ENCODE results near the gene ITM2C.

Gene ITM2C

GRCh38 chr2:230863031-230863430 lies 1.7 kb upstream of the ITM2C start:
- Histone ChIP-seq H3K4me3 (ENCODE audit: low read length) (no peak overlapping the region), H3K4me1 (ENCODE audit: control insufficient read depth, insufficient read depth, low read length) (peaks cover 14% of the 10 kb centered on the region), H3K36me3 (ENCODE audit: control insufficient read depth, insufficient read depth, low read length) (no peaks in the 10 kb centered on the region), H3K27ac (ENCODE audit: low read depth, low read length) (no peak overlapping the region), H3K27me3 (ENCODE audit: control insufficient read depth, insufficient read depth, low read length) (no peaks in the 10 kb centered on the region), H3K9ac (ENCODE audit: low read length) (no peak overlapping the region)

GRCh38 chr2:230863442-230864121 lies 1.2 kb upstream of the ITM2C start:
- Histone ChIP-seq H3K27ac (ENCODE audit: low read depth, low read length) (no peak overlapping the region), H3K4me3 (ENCODE audit: low read length) (no peak overlapping the region), H3K36me3 (ENCODE audit: control insufficient read depth, insufficient read depth, low read length) (no peaks in the 10 kb centered on the region), H3K4me1 (ENCODE audit: control insufficient read depth, insufficient read depth, low read length) (peaks cover 20% of the 10 kb centered on the region), H3K27me3 (ENCODE audit: control insufficient read depth, insufficient read depth, low read length) (no peaks in the 10 kb centered on the region), H3K9ac (ENCODE audit: low read length) (no peak overlapping the region)

GRCh38 chr2:230864122-230864604 lies 579 bp upstream of the ITM2C start:
- Histone ChIP-seq H3K27me3 (ENCODE audit: control insufficient read depth, insufficient read depth, low read length) (no peaks in the 10 kb centered on the region), H3K4me3 (ENCODE audit: low read length) (peak overlapping the region; percentile 85), H3K9ac (ENCODE audit: low read length) (peak overlapping the region; percentile 49), H3K27ac (ENCODE audit: low read depth, low read length) (no peak overlapping the region), H3K4me1 (ENCODE audit: control insufficient read depth, insufficient read depth, low read length) (peaks cover 25% of the 10 kb centered on the region), H3K36me3 (ENCODE audit: control insufficient read depth, insufficient read depth, low read length) (no peaks in the 10 kb centered on the region)

- H3K27ac ChIP-seq (ENCODE audit: low read depth, low read length), result peak overlapping the region; percentile 77
- no peaks in the 10 kb centered on the region for H3K36me3 ChIP-seq (ENCODE audit: control insufficient read depth, insufficient read depth, low read length)
- no peaks in the 10 kb centered on the region for H3K27me3 ChIP-seq (ENCODE audit: control insufficient read depth, insufficient read depth, low read length)
- H3K4me3 ChIP-seq (ENCODE audit: low read length), result peak overlapping the region; percentile 85
- H3K4me1 ChIP-seq (ENCODE audit: control insufficient read depth, insufficient read depth, low read length), result peaks cover 34% of the 10 kb centered on the region
- peak overlapping the region; percentile 89 for H3K9ac ChIP-seq (ENCODE audit: low read length)
Measured at GRCh38 chr2:230865307-230865765, 594 bp downstream of the ITM2C start.

GRCh38 chr2:230865766-230866755 lies 1.3 kb downstream of the ITM2C start:
- Histone ChIP-seq H3K9ac (ENCODE audit: low read length) (peak overlapping the region; percentile 39), H3K4me3 (ENCODE audit: low read length) (peak overlapping the region; percentile 85), H3K27ac (ENCODE audit: low read depth, low read length) (peak overlapping the region; percentile 74), H3K36me3 (ENCODE audit: control insufficient read depth, insufficient read depth, low read length) (no peaks in the 10 kb centered on the region), H3K4me1 (ENCODE audit: control insufficient read depth, insufficient read depth, low read length) (peaks cover 42% of the 10 kb centered on the region), H3K27me3 (ENCODE audit: control insufficient read depth, insufficient read depth, low read length) (no peaks in the 10 kb centered on the region)

GRCh38 chr2:230866756-230867523 lies 2.2 kb downstream of the ITM2C start:
- Histone ChIP-seq H3K27me3 (ENCODE audit: control insufficient read depth, insufficient read depth, low read length) (no peaks in the 10 kb centered on the region), H3K9ac (ENCODE audit: low read length) (peak overlapping the region; percentile 39), H3K4me1 (ENCODE audit: control insufficient read depth, insufficient read depth, low read length) (peaks cover 48% of the 10 kb centered on the region), H3K4me3 (ENCODE audit: low read length) (peak overlapping the region; percentile 85), H3K36me3 (ENCODE audit: control insufficient read depth, insufficient read depth, low read length) (no peaks in the 10 kb centered on the region), H3K27ac (ENCODE audit: low read depth, low read length) (peak overlapping the region; percentile 74)

- H3K4me1 ChIP-seq (ENCODE audit: control insufficient read depth, insufficient read depth, low read length), result peaks cover 53% of the 10 kb centered on the region
- no peaks in the 10 kb centered on the region for H3K27me3 ChIP-seq (ENCODE audit: control insufficient read depth, insufficient read depth, low read length)
- peak overlapping the region; percentile 78 for H3K27ac ChIP-seq (ENCODE audit: low read depth, low read length)
- H3K36me3 ChIP-seq (ENCODE audit: control insufficient read depth, insufficient read depth, low read length), result no peaks in the 10 kb centered on the region
- H3K4me3 ChIP-seq (ENCODE audit: low read length), result peak overlapping the region; percentile 31
- peak overlapping the region; percentile 6 for H3K9ac ChIP-seq (ENCODE audit: low read length)
Measured at GRCh38 chr2:230868161-230868946, 3.6 kb downstream of the ITM2C start.

- Histone ChIP-seq H3K4me1 (ENCODE audit: control insufficient read depth, insufficient read depth, low read length) (peaks cover 53% of the 10 kb centered on the region), H3K36me3 (ENCODE audit: control insufficient read depth, insufficient read depth, low read length) (no peaks in the 10 kb centered on the region), H3K27ac (ENCODE audit: low read depth, low read length) (peak overlapping the region; percentile 78), H3K9ac (ENCODE audit: low read length) (no peak overlapping the region), H3K27me3 (ENCODE audit: control insufficient read depth, insufficient read depth, low read length) (no peaks in the 10 kb centered on the region), H3K4me3 (ENCODE audit: low read length) (peak overlapping the region; percentile 34)
Measured at GRCh38 chr2:230868947-230869913, 4.5 kb downstream of the ITM2C start.

GRCh38 chr2:230869914-230870543 lies 5.3 kb downstream of the ITM2C start:
- Histone ChIP-seq H3K4me3 (ENCODE audit: low read length) (peak overlapping the region; percentile 28), H3K27me3 (ENCODE audit: control insufficient read depth, insufficient read depth, low read length) (no peaks in the 10 kb centered on the region), H3K27ac (ENCODE audit: low read depth, low read length) (peak overlapping the region; percentile 78), H3K4me1 (ENCODE audit: control insufficient read depth, insufficient read depth, low read length) (peaks cover 53% of the 10 kb centered on the region), H3K9ac (ENCODE audit: low read length) (no peak overlapping the region), H3K36me3 (ENCODE audit: control insufficient read depth, insufficient read depth, low read length) (peaks cover 2% of the 10 kb centered on the region)

- Histone ChIP-seq H3K36me3 (ENCODE audit: control insufficient read depth, insufficient read depth, low read length) (peaks cover 5% of the 10 kb centered on the region), H3K4me3 (ENCODE audit: low read length) (peak overlapping the region; percentile 36), H3K9ac (ENCODE audit: low read length) (peak overlapping the region; percentile 11), H3K27ac (ENCODE audit: low read depth, low read length) (peak overlapping the region; percentile 78), H3K4me1 (ENCODE audit: control insufficient read depth, insufficient read depth, low read length) (peaks cover 53% of the 10 kb centered on the region), H3K27me3 (ENCODE audit: control insufficient read depth, insufficient read depth, low read length) (no peaks in the 10 kb centered on the region)
Measured at GRCh38 chr2:230870544-230871360, 6.0 kb downstream of the ITM2C start.
